Fibroblast of peridontal ligament (primary cell): ENCODE results near the gene AGRN.
"Not testable (repeated sequence)": the region's sequence is repeated elsewhere in the genome, so short reads cannot be mapped to it uniquely, and the experiment has no call there.

Experiments
- DNase-seq: peaks from one replicate; pipeline ENCODE4 v3.0.0-alpha.2; 2010; ENCODE audit errors: extremely low read depth

Gene AGRN

DNA sequence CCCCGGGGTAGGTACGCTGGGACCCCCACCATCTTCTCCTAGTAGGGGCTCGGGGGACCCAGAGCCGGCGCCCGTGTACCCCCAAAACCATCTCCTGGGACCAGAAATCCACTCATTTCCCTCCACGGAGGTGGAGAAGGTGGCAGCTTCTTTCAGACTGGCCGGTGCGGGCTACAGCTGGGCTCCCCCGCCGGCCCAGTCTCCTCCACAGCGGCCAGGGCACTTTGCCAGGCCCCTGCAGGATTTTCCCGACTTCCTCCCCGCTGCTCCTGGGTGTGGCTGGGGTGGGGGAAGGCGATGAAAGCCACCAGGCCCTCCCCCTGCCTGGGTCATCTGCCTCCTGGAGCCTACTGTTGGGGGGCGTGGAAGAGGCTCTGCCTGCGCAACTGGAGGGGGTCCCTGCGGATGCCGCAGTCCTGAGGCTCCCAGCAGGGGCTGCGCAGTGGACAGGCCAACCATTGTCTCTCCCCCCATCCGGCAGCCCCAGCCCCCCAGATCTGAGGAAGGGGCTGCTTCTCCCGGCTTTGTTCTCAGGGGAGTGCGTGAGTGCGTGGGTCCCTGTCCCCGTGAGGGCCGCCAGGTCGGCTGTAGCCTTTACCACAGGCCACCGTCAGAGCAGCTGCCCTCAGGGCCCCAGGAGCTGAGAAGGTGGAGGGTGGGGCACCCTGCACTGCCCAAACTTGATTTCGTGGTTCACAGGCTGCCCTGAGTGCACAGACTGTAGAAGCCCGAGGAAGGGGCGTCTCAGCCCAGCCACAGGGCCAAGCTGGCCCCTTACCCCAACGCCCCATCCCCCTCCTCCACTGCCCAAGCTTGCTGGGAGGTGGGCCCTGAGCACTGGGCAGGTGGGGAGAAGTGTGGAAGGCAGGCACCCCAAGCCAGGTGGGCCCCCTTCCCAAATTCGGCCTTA lies 1.3 kb downstream of the AGRN start:
- DNase-seq = peak; percentile 38

DNA sequence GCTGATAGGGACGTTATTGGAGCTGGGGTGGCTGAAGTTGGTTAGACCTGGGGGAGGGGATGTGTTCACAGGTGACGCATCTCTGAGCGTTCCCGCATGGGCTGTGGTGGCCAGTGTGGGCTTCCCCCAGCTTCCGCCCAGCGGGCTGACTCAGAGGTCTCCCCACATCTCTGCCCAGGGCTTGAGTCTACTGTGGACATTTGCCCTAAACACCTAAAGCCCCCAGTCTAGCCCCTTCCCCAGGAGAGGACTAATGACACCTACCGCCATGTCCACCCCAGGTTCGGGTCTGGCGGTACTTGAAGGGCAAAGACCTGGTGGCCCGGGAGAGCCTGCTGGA lies 2.0 kb downstream of the AGRN start:
- no peak for DNase-seq

DNA sequence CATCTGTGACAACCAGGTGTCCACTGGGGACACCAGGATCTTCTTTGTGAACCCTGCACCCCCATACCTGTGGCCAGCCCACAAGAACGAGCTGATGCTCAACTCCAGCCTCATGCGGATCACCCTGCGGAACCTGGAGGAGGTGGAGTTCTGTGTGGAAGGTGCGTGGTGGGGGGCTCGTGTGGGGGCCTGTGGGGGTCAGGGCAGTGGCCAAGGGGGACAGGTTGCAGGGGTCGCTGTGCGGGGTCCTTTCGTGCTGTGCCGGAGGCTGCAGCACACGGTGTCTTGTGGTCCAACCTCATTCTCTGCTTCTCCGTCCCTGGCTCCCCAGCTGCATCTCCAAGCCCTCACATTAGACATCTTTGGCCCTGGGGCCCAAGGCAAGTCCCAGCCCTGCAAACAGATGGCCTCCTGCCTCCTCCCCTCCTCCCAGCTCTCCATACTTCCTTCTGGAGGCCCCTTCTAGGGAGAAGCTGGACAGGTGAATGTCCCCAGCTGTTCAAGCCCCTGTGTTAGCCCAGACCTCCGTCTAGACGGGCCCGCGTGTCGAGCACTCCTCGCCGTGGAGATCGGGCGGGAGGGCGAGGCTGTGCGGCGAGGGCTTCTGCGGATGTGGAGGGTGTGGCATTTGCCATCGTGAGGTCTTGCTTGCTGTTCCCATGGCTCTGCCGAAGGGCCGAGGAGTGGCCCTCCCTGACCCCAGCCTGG lies 2.5 kb downstream of the AGRN start:
- DNase-seq = no peak

DNA sequence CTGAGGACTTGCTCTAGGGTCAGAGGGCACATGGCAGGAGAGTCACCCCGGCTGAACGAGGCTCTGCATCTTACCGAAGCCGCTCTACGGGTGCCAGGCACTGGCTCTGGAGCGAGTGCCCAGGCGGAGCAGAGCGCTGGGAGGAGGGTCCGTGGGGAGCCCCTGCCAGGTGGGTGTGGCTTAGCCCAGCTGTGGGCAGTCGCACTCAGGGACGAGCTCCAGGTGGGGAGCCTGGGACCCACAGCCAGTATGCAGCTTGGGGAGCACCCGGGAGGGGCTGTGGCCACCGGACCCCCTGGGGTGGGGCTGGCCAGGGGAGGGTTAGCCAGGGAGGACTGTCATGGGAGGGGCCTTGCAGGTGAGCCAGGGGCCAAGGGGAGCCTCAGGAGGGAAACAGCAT lies 3.8 kb downstream of the AGRN start:
- DNase-seq = no peak

DNA sequence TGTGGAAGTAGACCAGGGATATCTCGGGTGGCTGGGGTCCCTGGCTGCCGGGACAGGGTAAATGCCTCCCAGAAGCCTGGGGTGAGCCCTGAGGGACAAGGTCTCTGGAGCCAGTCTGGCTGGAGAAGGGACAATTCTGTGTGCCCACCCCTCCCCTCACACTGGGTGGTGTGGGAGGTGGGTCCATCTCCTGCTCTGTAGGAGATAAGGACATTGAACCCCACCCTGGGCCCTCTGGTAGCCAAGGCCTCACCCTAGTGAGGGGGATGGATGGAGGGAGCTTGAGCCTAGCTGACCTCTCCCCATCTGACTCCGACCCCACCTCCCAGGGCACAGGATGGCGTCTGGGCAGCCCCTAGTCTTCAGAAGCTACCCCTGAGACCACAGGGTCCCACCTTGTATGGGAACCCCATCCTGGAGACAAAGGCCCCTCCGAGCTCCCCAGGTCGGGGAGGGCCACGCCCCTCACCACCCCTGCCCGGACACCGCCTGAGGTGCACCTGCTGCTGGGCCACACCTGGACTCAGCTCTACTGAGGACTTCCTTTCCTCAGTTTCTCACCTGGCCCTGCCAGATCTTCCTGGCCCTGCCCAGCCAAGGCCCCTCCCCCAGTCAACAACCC lies 4.3 kb downstream of the AGRN start:
- DNase-seq = no peak

DNA sequence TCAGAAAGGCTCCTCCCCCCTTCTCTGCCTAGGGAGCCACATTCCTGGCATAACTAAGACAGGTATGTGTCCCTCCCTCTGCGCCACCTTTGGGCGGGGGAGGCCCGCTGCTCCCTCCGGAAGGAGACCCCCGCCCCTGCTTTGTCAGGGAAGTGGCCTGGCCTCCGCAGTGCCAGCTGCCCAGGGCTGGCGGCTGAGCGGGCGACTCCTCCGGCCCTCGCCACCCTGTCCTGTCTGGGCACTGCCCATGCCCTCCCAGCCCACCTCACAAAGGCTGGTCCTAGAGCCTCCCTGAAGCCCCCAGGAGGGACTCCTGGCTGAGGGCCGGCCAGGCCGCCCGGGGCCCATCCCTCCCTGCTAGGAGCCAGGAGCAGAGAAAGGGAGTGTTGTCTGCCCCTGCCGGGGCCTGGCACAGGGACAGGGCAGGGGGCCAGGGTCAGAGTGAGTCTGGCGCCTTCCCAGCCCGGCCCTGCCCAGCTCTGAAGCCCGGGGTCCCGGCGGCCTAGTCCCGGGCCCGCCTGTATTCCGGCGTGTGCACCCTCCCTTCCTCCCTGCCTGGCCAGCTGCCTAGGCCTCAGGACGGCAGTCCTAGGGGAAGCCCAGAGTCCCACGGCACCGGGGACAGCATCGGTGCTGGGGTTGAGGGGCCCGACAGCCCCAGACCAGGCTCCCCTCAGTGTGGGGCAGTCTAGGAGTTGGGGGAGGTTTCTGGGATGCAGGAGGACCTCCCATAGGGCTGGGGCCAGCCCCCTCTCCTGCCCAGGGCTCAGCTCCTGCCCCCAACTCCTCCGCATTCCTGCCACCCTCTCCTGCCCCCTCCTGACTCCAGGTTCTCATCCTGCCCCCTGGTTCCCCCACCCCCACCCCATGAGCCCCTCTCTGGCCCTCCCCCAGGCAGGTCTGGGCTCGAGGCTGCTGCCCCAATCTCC lies 5.1 kb downstream of the AGRN start:
- DNase-seq = no peak

DNA sequence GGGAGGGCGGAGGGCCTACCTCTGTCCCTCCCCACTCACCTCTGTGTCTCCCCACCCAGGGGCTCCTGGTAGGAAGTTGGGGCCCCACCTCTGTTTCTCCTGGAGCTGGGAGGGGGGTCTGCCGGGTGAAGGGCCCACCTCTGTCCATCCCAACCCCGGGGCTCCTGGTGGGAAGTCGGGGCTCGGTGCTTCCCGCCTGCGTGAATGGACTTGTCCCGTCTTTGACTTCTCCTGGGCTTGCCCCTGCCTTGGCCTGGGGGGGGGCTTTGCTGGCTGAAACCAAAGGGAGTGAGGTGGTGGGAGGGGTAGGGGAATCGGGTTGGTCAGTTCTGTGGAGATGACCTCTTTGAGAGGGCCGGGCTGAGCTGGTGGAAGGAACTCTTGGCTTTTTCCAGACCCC lies 5.8 kb downstream of the AGRN start:
- DNase-seq = no peak

DNA sequence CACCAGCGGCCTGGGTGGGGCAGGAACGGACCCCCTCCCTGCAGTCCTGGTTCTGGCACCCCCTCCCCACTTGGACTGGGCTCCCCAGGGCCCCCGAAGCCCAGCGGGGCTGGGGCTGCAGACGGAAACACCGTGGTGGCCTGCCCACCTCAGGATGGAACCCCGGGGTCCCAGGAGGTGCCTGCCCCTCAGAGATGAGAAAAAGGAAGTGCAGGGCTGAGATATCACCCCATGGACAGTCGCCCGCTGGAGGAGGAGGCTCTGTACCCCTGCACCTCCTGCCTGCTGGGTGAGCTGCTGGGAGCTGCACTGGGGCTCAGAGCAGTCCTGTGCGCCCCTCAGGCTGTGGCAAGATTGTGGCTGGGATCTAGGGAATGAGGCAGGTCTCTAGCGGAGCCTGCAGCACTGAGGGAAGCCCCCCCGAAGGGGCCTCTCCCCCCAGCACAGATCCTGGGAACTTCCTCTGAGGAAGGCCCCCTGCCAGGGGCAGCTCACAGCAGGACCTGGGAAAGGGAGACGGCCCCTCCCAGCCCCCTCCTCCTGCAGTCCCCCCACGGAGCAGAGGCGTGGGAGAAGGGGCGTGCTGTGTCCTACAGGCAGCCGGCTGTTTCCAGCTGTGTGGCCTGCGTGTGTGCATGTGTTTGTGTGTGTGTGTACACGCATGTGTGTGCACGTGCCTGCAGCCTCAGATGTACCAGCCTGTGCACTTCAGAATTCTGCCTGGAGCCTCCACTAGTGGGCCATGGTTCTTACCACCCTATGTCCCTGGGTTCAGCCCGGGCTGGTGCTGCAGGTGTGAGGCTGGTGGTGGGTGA lies 6.9 kb downstream of the AGRN start:
- DNase-seq = no peak

DNA sequence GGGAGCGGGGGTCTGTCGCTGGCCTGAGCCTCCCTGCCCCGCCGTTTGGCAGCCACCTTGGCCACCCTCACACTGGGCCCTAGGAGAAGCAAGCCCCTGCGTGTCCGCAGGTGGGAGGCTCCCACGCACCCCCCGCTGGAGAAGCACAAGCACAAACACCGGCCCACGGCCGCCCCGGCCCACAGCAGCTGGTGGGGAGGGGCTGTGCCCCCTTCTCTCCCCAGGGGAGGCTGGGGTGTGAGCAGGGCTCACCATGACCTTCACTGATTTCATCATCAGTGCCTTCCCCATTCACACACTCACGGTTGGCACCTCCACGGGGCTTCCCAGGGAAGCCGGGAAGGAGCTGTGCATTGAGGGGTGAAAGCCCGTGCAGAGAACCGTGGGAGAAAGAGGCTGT lies 7.9 kb downstream of the AGRN start:
- no peak for DNase-seq

DNA sequence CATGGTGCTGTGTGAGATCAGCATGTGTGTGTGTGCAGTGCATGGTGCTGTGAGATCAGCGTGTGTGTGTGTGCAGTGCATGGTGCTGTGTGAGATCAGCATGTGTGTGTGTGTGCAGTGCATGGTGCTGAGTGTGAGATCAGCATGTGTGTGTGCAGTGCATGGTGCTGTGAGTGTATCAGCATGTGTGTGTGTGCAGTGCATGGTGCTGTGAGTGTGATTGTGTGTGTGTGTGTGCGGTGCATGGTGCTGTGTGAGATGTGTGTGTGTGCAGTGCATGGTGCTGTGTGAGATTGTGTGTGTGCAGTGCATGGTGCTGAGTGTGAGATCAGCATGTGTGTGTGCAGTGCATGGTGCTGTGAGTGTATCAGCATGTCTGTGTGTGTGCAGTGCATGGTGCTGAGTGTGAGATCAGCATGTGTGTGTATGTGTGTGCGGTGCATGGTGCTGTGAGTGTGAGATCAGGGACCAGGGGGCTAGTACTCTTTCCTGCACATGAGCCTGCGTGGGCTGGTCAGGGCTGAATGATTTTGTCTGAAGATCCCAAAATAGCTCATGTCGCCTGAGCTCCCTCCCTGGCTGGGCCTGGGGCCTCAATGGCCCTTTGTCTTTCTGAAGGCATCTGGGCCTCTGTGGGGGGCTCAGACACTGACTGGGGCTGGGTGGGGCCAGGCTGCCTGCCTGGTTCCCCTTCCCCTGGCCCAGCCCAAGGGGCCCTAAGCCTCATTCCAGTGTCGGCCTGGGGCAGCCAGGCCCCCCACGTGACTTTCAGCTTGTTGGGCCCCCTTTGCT lies 11.1 kb downstream of the AGRN start:
- not testable (repeated sequence) for DNase-seq

DNA sequence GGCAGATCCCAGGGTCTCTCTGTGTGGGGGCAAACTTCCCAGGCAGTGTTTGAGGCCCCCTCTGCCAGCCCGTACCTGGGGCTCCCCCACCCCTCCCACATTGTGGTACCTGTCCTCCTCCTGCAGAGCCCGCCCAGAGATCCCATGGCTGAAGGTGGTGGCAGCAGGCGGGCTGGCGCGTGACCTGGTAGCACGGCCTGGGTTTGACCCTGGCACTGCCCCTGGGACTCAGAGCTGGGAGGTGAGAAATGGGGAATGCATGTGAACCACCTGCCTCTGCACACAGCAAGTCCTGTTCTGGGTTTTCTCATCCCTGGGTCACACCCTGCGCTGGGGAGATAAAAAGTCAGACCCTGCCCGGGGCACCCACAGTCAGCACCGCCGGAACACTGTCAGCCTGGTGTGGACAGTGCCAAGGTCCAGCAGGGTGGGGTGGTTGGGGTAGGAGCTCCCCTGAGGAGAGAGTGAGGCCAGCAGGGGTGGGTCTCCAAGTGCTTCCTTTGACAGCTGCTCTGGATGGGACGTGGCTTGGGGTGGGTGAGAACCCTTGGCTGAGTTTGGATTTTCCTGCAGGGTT lies 11.8 kb downstream of the AGRN start:
- DNase-seq = no peak

DNA sequence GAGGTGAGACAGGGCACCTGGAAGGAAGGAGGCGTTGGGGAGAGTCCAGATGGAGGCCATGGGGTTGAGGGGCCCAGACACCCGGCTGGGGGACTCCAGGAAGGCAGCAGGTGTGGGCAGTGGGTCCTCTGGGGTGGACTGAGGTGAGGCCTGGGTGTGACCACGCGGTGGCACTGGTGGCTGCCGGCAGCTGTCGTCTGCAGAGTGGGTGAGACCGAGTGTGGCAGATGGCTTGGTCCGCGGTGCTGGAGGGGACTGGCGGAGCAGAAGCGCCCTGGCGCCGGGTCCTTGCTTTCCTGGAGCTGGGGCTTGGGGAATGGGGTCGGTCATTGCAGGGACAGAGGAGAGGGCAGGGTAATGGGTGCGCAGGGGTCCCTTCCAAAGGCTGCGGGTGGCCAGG lies 12.5 kb downstream of the AGRN start:
- DNase-seq = no peak

DNA sequence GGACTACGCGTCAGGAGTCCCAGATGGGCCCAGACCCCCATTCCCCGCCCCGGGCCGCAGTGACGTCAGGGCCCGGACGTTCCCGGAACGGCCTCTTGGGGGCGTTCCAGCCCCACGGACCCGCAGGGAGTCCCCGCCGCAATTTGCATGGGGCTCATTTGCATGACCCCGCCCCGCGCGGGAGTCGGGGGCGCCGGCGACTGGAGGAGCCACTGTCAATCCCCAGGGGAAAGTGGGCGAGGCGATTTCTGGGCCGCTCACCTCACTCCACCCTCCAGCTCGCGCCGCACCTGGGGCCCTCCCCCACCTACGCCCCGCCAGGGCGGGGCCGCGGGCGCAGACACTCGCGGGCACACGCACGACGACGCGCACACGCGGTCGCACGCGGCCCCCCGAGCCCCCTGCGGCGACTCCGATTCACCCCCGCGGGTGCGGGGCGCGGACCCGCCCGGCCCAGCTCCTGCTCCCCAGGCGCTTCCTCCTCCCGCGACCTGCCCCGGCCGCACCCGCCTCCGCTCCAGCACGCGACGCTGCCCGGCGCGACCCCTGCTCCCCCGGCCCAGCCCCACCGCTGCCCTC lies 13.2 kb downstream of the AGRN start:
- DNase-seq = peak; percentile 28

DNA sequence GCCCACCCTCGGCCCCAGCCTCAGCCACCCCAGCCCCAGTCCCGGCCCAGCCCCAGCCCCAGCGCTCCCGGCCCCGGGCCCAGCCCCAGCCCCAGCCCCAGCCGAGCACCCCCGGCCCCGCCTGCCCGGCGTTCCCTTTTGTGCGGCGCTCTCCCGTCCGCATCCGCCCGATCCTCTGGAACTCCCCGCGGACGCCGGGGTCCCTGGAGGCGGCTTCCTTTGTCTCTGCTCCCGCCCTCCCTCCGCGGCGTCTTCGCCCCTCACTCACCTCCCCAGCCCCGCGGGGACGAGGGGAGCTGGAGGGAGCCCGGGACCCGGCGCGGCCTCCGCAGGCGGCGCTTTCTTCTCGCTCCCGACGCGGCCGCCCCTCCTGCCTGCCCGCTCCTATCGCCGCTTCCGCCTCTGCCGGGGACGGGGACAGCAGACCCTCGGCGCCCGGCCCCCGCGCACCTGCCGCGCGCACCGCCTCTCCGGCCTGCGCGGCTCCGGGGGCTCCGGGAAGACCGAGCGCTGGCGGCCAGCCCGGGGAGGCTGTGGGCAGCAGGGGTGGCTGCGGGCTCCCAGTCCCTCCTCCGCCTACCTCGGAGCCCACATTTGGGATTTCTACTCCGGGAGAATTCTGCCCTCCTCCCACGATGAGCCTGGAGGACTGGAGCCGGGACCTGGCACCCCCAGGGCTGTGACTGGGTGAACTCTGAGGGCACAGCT lies 14.0 kb downstream of the AGRN start:
- DNase-seq = no peak

DNA sequence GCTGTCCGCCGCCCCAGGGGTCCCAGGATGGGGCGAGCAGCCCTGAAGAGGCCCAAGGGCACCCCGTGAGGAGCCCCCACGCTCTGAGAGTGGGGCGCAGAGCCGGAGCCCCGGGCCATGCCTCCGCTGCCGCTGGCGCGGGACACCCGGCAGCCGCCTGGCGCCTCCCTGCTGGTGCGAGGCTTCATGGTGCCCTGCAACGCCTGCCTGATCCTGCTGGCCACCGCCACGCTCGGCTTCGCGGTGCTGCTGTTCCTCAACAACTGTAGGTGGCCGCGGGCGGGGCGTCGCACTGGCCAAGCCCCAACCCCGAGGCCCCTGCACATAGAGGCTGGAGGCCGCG lies 14.5 kb downstream of the AGRN start:
- no peak for DNase-seq

DNA sequence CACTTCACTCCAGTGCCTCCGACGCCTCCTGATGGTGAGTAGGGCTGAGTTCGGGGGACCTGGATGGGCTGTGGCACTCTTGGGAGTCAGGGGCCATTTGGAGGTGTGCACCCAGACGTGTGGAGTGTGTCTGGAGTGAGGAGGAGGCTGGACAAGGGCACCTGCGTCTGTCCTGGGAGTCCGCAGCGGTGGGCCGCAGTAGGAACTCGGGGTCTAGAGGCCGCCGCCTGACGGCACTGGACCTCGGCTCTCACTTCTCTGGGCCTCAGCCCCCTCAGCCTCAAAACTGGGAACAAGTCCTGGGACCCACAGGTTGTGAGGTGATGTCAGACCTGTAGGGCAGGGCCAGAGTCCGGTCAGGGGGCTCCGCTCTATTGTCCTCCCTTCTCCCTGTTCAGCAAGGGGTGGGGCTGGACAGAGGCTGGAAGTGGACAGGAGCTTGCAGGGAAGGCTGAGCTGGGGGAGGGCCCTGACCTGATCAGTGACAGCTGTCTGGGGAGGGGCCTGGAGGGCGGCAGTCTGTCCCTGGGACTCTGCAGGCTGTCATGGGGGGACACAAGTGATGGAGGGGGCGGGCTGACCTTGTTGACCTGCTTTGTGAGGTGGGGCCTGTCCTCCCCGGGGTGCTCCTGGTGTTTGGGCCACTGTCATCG lies 15.5 kb downstream of the AGRN start:
- no peak for DNase-seq

DNA sequence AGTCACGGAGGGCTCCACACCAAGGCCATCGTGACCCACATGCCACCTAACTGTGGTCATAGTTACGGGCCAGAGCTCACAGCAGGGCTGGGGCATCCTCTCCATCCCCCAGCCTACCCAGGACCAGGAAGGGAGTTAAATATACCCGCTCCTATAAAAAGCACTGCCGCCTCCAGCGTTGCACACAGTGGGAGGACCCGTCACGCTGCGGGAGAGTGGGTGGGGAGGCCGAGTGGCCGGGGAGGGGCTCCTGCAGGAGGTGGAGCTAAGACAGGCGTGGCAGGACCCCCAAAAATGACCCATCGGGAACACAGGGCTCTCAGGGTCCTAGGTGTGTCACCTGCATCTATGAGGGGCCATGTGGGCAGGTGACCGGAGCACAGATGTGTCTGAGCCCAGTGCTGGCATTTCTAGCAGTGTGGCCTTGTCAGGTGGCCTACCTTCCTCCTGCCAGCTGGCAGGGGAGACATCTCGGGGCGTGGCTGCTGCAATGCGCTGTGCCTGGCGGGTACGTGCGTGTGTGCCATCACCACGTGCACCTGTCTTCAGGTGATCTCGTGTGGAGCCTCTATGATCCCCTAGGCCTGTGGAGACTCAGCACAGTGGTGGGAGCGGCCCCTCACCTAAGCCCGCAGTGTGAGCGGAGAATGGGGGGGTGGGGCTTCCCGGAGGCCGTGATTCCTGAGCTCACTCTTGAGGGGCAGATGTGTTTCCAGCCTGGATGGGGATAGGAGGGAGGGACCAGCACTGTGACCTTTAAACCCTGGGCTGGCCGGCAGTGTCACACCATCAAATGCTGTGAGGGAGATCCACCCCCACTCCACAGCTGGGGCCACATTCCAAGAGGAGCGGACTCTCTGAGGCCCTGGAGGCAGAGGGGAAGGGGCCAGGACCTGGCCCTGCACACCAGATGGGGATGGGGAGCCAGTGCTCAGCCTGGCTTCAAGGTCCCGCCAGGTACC lies 17.7 kb downstream of the AGRN start:
- no peak for DNase-seq
